MM.1S (cell line): ENCODE results near the gene MPRIP.

Source experiments
- DNase-seq: peaks from one replicate; pipeline ENCODE4 v3.0.0-alpha.2; 2015
- H2AFZ ChIP-seq: fragments of 300-600 bp; sonication (generic); 2 replicates; pipeline ENCODE4 v1.6.0; 2016; ENCODE audit warnings: antibody characterized with exemption, low read length
- H3F3A ChIP-seq: fragments of 300-600 bp; sonication (generic); 2 replicates; pipeline ENCODE4 v1.6.1; 2016; ENCODE audit warnings: mild to moderate bottlenecking, antibody characterized with exemption, low read length, moderate library complexity, mixed read lengths; ENCODE audit not compliant: insufficient read depth
- H3K27ac ChIP-seq: fragments of 300-600 bp; sonication (generic); 2 replicates; pipeline ENCODE4 v1.5.1; 2016; ENCODE audit warnings: mild to moderate bottlenecking, low read length
- H3K27me3 ChIP-seq: fragments of 300-600 bp; sonication (generic); replicated peaks from 2 replicates; pipeline ENCODE4 v1.6.0; 2016; ENCODE audit warnings: low read length; ENCODE audit not compliant: insufficient read depth
- H3K36me3 ChIP-seq: fragments of 300-600 bp; sonication (generic); replicated peaks from 2 replicates; pipeline ENCODE4 v1.6.1; 2016; ENCODE audit warnings: mild to moderate bottlenecking, low read length, mixed read lengths; ENCODE audit not compliant: insufficient read depth
- H3K4me1 ChIP-seq: fragments of 300-600 bp; sonication (generic); 2 replicates; pipeline ENCODE4 v1.6.1; 2016; ENCODE audit warnings: low read length, mixed read lengths
- H3K4me2 ChIP-seq: fragments of 300-600 bp; sonication (generic); 2 replicates; pipeline ENCODE4 v1.6.0; 2016; ENCODE audit warnings: low read depth, low read length
- H3K4me3 ChIP-seq: fragments of 300-600 bp; sonication (generic); 2 replicates; pipeline ENCODE4 v1.5.1; 2016; ENCODE audit warnings: low read length, mixed read lengths
- H3K79me2 ChIP-seq: fragments of 300-600 bp; sonication (generic); 2 replicates; pipeline ENCODE4 v1.6.1; 2016; ENCODE audit warnings: mixed run types, low read length, mixed read lengths
- H3K9ac ChIP-seq: fragments of 300-600 bp; sonication (generic); 2 replicates; pipeline ENCODE4 v1.6.1; 2016; ENCODE audit warnings: low read length, mixed read lengths
- H3K9me2 ChIP-seq: fragments of 300-600 bp; sonication (generic); replicated peaks from 2 replicates; pipeline ENCODE4 v1.6.1; 2016; ENCODE audit warnings: mild to moderate bottlenecking, low read length, mixed read lengths; ENCODE audit not compliant: insufficient read depth
- H3K9me3 ChIP-seq: fragments of 300-600 bp; sonication (generic); replicated peaks from 2 replicates; pipeline ENCODE4 v1.6.1; 2016; ENCODE audit warnings: mild to moderate bottlenecking, low read length, mixed read lengths; ENCODE audit not compliant: insufficient read depth
- H4K20me1 ChIP-seq: fragments of 300-600 bp; sonication (generic); 2 replicates; pipeline ENCODE4 v1.6.1; 2016; ENCODE audit warnings: mild to moderate bottlenecking, low read length, moderate library complexity, mixed read lengths; ENCODE audit not compliant: insufficient read depth
- EZH2 ChIP-seq: fragments of 300-600 bp; sonication (generic); optimal IDR thresholded peaks from 2 replicates; pipeline ENCODE3; 2017; ENCODE audit warnings: low read depth, mild to moderate bottlenecking, antibody characterized with exemption, low read length, mixed read lengths
- EZH2phosphoT487 ChIP-seq: fragments of 300-600 bp; sonication (generic); IDR thresholded peaks from 2 replicates; pipeline ENCODE4 v1.6.1; 2018; ENCODE audit warnings: antibody characterized with exemption, low read length
- TF ChIP-seq, protein P1 (sequence below): fragments of 300-600 bp; sonication (generic); IDR thresholded peaks from 2 replicates; pipeline ENCODE4 v1.5.1; 2016; ENCODE audit warnings: antibody characterized with exemption, low read length, mixed read lengths

Gene MPRIP

DNA sequence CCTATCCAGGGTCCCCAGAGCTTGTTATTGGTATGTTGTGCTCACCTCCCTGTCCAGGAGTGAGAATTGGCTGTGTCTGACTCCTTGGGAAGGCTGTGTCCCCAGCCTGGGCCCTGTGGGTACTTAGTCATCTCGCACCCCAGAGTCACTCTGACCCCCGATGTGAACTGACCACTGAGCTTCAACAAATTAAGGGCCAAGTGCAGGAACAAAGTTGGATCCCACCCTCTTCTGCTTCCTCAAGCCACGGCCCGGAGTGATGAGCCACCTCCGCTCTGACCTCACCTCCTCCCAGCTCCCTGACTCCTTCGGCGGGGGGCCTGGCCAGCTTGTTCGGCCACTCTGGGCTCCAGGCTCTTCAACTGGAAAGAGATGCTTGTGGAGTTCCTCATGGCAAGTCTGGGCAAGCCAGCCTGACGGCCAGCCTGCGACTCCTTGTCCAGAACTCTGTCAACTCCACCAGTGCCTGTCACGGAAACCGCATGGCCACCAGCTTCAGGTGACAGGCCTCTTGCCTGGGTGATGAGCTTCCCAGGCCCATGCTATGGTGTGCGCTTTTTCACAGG lies 22.3 kb upstream of the MPRIP start:
- Histone ChIP-seq H3K9me2 (no peaks in the 10 kb centered on the region), H3K4me3 (no peak overlapping the region), H3K27me3 (no peaks in the 10 kb centered on the region), H3K79me2 (no peaks in the 10 kb centered on the region), H3K9ac (no peak overlapping the region), H3K27ac (no peak overlapping the region), H3K9me3 (no peaks in the 10 kb centered on the region), H4K20me1 (no peaks in the 10 kb centered on the region), H3K36me3 (no peaks in the 10 kb centered on the region), H3F3A (no peaks in the 10 kb centered on the region), H3K4me2 (no peak overlapping the region), H3K4me1 (no peaks in the 10 kb centered on the region), H2AFZ (no peak overlapping the region)
- no peak for DNase-seq
- TF ChIP-seq, protein P1, sequence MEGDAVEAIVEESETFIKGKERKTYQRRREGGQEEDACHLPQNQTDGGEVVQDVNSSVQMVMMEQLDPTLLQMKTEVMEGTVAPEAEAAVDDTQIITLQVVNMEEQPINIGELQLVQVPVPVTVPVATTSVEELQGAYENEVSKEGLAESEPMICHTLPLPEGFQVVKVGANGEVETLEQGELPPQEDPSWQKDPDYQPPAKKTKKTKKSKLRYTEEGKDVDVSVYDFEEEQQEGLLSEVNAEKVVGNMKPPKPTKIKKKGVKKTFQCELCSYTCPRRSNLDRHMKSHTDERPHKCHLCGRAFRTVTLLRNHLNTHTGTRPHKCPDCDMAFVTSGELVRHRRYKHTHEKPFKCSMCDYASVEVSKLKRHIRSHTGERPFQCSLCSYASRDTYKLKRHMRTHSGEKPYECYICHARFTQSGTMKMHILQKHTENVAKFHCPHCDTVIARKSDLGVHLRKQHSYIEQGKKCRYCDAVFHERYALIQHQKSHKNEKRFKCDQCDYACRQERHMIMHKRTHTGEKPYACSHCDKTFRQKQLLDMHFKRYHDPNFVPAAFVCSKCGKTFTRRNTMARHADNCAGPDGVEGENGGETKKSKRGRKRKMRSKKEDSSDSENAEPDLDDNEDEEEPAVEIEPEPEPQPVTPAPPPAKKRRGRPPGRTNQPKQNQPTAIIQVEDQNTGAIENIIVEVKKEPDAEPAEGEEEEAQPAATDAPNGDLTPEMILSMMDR = no peak
- TF ChIP-seq EZH2 (no peak), EZH2phosphoT487 (no peak)

DNA sequence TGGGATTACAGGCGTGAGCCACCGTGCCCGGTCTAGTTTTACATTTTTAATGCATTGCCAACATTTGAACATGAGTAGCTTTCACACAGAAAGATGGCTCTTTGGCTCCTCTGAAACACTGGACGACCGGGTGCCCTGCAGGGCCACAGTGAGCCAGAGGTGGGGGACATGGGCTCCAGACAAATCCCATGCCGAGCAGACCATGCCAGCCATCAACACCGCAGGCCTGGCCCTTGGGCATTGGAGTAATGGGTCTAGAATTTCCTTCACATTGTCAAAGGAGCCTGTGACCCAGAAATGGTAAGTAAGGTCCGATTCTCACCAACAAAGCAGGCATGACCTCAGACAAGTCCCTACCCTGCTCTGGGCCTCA lies 21.4 kb upstream of the MPRIP start:
- no peaks in the 10 kb centered on the region for H3F3A ChIP-seq
- no peaks in the 10 kb centered on the region for H3K9me3 ChIP-seq
- H3K9ac ChIP-seq = no peak overlapping the region
- H3K27me3 ChIP-seq = no peaks in the 10 kb centered on the region
- no peaks in the 10 kb centered on the region for H3K36me3 ChIP-seq
- no peaks in the 10 kb centered on the region for H3K9me2 ChIP-seq
- no peak overlapping the region for H3K4me3 ChIP-seq
- no peak overlapping the region for H3K4me2 ChIP-seq
- H3K79me2 ChIP-seq = no peaks in the 10 kb centered on the region
- H4K20me1 ChIP-seq = no peaks in the 10 kb centered on the region
- H3K4me1 ChIP-seq = no peaks in the 10 kb centered on the region
- H2AFZ ChIP-seq = no peak overlapping the region
- TF ChIP-seq, protein P1 = no peak
- TF ChIP-seq EZH2 (no peak), EZH2phosphoT487 (no peak)
- no peak overlapping the region for H3K27ac ChIP-seq
- no peak for DNase-seq

DNA sequence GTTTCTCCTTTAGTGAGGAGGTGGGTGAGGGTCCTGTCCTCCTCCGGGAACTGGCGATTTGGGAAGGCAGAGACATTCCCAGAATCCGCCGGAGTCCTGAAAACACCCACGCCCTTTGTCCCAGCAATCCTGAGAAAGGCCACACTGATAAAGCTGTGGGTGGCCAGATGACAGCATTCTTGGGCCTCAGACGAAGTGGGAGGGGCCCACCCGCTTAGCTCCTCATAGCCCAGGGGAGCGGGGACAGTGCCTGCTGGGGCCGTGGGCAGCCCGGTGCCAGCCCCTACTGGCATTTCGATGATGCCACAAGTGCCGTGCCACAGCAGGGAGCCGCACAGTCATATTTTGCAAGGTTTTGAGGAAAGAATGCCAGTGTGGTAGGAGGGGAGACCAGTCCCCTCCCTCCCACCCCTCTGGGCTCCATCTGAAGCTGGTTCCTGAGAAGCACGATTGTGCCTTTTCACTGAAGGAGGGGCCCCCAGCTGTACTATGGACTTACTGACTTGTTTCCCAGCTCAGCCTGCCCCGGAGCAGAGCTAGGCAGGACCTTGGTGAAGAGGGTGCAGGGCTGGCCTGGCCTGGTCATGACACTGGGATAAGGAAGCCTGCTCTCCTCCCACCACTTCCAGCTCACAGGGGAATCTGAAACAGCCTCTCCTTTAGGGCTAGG lies 20.9 kb upstream of the MPRIP start:
- Histone ChIP-seq H3K27ac (no peak overlapping the region), H3K9me3 (no peaks in the 10 kb centered on the region), H2AFZ (no peak overlapping the region), H3K36me3 (no peaks in the 10 kb centered on the region), H4K20me1 (no peaks in the 10 kb centered on the region), H3K9ac (no peak overlapping the region), H3K4me3 (no peak overlapping the region), H3K27me3 (no peaks in the 10 kb centered on the region), H3F3A (no peaks in the 10 kb centered on the region), H3K4me1 (no peaks in the 10 kb centered on the region), H3K79me2 (no peaks in the 10 kb centered on the region), H3K4me2 (no peak overlapping the region), H3K9me2 (no peaks in the 10 kb centered on the region)
- TF ChIP-seq, protein P1 = no peak
- TF ChIP-seq EZH2phosphoT487 = no peak
- TF ChIP-seq EZH2 = no peak
- DNase-seq = no peak
